ENCODE results near the gene MYADM. TPM values are rescaled to one million over a fixed set of nuclear protein-coding genes. Genes with fewer than 3 reads are reported as not detected.
A peak's percentile ranks its signal among the peaks of the same experiment; 100 is the strongest.

The MYADM gene
- total and polyA plus RNA-seq, 2 donors (not counting 1 experiment from before 2014, with no cell fraction given), result 18.5 to 172 TPM

GRCh38 chr19:53864308-53864836 is 3.3 kb upstream of the MYADM start:
- H3K4me3 Mint-ChIP-seq, result peak overlapping the region; percentile 1
- no peaks in the 10 kb centered on the region for H3K27me3 ChIP-seq (replicated peaks in 1 of 4; ENCODE audit: control extremely low read depth in 1 of 4, control insufficient read depth in 3 of 4, insufficient read depth in 4 of 4, low read length in 3 of 4)
- H3K4me1 ChIP-seq (ENCODE audit: control insufficient read depth in 2 of 2, insufficient read depth in 2 of 2, low read length in 2 of 2), result peaks cover 16 to 31% of the 10 kb centered on the region in 2 donors
- intact Hi-C loops (cut with micrococcal nuclease), result no loop called here
- no peaks in the 10 kb centered on the region for H3K9me3 Mint-ChIP-seq (ENCODE audit: insufficient read depth)
- no peak overlapping the region for H3K27ac Mint-ChIP-seq
- H3K4me1 Mint-ChIP-seq, result peaks cover 22% of the 10 kb centered on the region
- no peaks in the 10 kb centered on the region for H3K27me3 Mint-ChIP-seq
- WGBS (ENCODE audit: insufficient coverage), result 95% methylated on average over 4 of the region's 6 CpGs
- ATAC-seq (ENCODE audit: low read depth) (no peak), DNase-seq (no peak)
- H2AFZ ChIP-seq (ENCODE audit: insufficient read depth, low read depth, low read length, poor library complexity, severe bottlenecking), result no peak overlapping the region
- POLR2A ChIA-PET, result no interaction called here
- H3K79me2 ChIP-seq (ENCODE audit: control insufficient read depth, insufficient read depth, low read length), result peaks cover 12% of the 10 kb centered on the region
- no peak for TF ChIP-seq EZH2 (IDR thresholded peaks at IDR 0.05; ENCODE audit: borderline replicate concordance, insufficient read depth, low read depth, low read length, poor library complexity, severe bottlenecking)
- TF ChIP-seq CTCF (IDR thresholded peaks at IDR 0.05), result no peak
- H3K36me3 ChIP-seq (replicated peaks in 1 of 2; ENCODE audit: control extremely low read depth in 1 of 2, control insufficient read depth in 1 of 2, extremely low read depth in 1 of 2, insufficient read depth in 2 of 2, low read length in 1 of 2), result no peaks in the 10 kb centered on the region
- no peak overlapping the region for H3K27ac ChIP-seq (ENCODE audit: low read length in 2 of 2)
- CTCF ChIA-PET, result no interaction called here
- peaks cover 12% of the 10 kb centered on the region for H4K20me1 ChIP-seq (ENCODE audit: control insufficient read depth, insufficient read depth, low read length, poor library complexity, severe bottlenecking)
- H3K4me3 ChIP-seq (ENCODE audit: control extremely low read depth in 1 of 5, extremely low read depth in 1 of 5, insufficient read depth in 1 of 5, low read depth in 2 of 5, low read length in 4 of 5), result no peak overlapping the region
- peaks cover 0 to 16% (median 2%) of the 10 kb centered on the region in 3 donors for H3K9me3 ChIP-seq (ENCODE audit: control extremely low read depth in 1 of 3, control insufficient read depth in 2 of 3, insufficient read depth in 1 of 3, low read length in 2 of 3)
- no peak overlapping the region for H3K4me2 ChIP-seq (replicated peaks; ENCODE audit: low read depth, low read length, poor library complexity, severe bottlenecking)
- no peak overlapping the region for H3K9ac ChIP-seq (ENCODE audit: low read length)

- POLR2A ChIA-PET, result interaction anchor here (0.8 kb wide), 1 partner anchor 272 kb away, joined by 3 read pairs; the partner anchor contains the start of gene CNOT3
- Mint-ChIP-seq H3K27ac (peak overlapping the region; percentile 99), H3K27me3 (no peaks in the 10 kb centered on the region), H3K4me3 (peak overlapping the region; percentile 74), H3K9me3 (ENCODE audit: insufficient read depth) (no peaks in the 10 kb centered on the region), H3K4me1 (peaks cover 28% of the 10 kb centered on the region)
- Histone ChIP-seq H2AFZ (ENCODE audit: insufficient read depth, low read depth, low read length, poor library complexity, severe bottlenecking) (peak overlapping the region; percentile 77), H3K9me3 (ENCODE audit: control extremely low read depth in 1 of 3, control insufficient read depth in 2 of 3, insufficient read depth in 1 of 3, low read length in 2 of 3) (peaks cover 0 to 16% (median 2%) of the 10 kb centered on the region in 3 donors), H3K4me2 (replicated peaks; ENCODE audit: low read depth, low read length, poor library complexity, severe bottlenecking) (peak overlapping the region; percentile 97), H3K9ac (ENCODE audit: low read length) (peak overlapping the region; percentile 82), H3K27ac (ENCODE audit: low read length in 2 of 2) (peak overlapping the region in 1 of 2 donors; percentile 99), H3K79me2 (ENCODE audit: control insufficient read depth, insufficient read depth, low read length) (peaks cover 15% of the 10 kb centered on the region), H3K36me3 (replicated peaks in 1 of 2; ENCODE audit: control extremely low read depth in 1 of 2, control insufficient read depth in 1 of 2, extremely low read depth in 1 of 2, insufficient read depth in 2 of 2, low read length in 1 of 2) (no peaks in the 10 kb centered on the region), H3K4me1 (ENCODE audit: control insufficient read depth in 2 of 2, insufficient read depth in 2 of 2, low read length in 2 of 2) (peaks cover 19 to 40% of the 10 kb centered on the region in 2 donors), H3K4me3 (ENCODE audit: control extremely low read depth in 1 of 5, extremely low read depth in 1 of 5, insufficient read depth in 1 of 5, low read depth in 2 of 5, low read length in 4 of 5) (no peak overlapping the region), H3K27me3 (replicated peaks in 1 of 4; ENCODE audit: control extremely low read depth in 1 of 4, control insufficient read depth in 3 of 4, insufficient read depth in 4 of 4, low read length in 3 of 4) (no peaks in the 10 kb centered on the region), H4K20me1 (ENCODE audit: control insufficient read depth, insufficient read depth, low read length, poor library complexity, severe bottlenecking) (peaks cover 18% of the 10 kb centered on the region)
- no peak for ATAC-seq (ENCODE audit: low read depth)
- TF ChIP-seq CTCF (IDR thresholded peaks at IDR 0.05), result no peak
- no peak for TF ChIP-seq EZH2 (IDR thresholded peaks at IDR 0.05; ENCODE audit: borderline replicate concordance, insufficient read depth, low read depth, low read length, poor library complexity, severe bottlenecking)
- WGBS (ENCODE audit: insufficient coverage), result 56% methylated on average over 8 of the region's 9 CpGs
- intact Hi-C loops (cut with micrococcal nuclease), result loop anchor here (5.0 kb wide), 5 partner anchors 252 to 1693 kb away; partner anchors contain the start of genes KMT5C, LENG9, PRPF31 and TFPT
- CTCF ChIA-PET, result interaction anchor here (0.8 to 1.2 kb wide), 3 partner anchors 16 to 23 kb away, joined by 3 to 5 read pairs (median 3); partner anchors contain the start of gene PRKCG
- DNase-seq, result no peak
These were observed 2.2 kb upstream of the MYADM start for GRCh38 chr19:53865523-53865917.

Measured in B cell (primary cell).